SK-N-SH treated with all-trans-retinoic acid at 6 μM for 48 hours (cell line): ENCODE measurements around the gene MPG.

ENCODE experiments used
- ATAC-seq: fragments of 200-7000 bp; cut with Tn5 transposase; 3 replicates; pipeline ENCODE4 v1.9.1; 2020; ENCODE audit warnings: mild to moderate bottlenecking, moderate library complexity
- ARNTL ChIP-seq: fragments of 450-650 bp; formaldehyde crosslinking; IDR thresholded peaks from 2 replicates; pipeline ENCODE4 v1.5.0; 2020; ENCODE audit warnings: low read depth, mild to moderate bottlenecking, moderate library complexity, borderline replicate concordance
- BACH2 ChIP-seq: fragments of 250-450 bp; sonication (Bioruptor Pico); IDR thresholded peaks from 2 replicates; pipeline ENCODE4 v1.9.0; 2021; ENCODE audit warnings: mild to moderate bottlenecking, borderline replicate concordance
- CSDC2 ChIP-seq: fragments of 250-450 bp; sonication (Bioruptor Pico); IDR thresholded peaks from 2 replicates; pipeline ENCODE4 v1.5.0; 2020; ENCODE audit warnings: mild to moderate bottlenecking, moderate library complexity
- ESRRG ChIP-seq: fragments of 250-450 bp; sonication (Bioruptor Pico); IDR thresholded peaks from 2 replicates; pipeline ENCODE4 v1.6.1; 2021; ENCODE audit warnings: mild to moderate bottlenecking
- GLIS3 ChIP-seq: fragments of 250-450 bp; sonication (Bioruptor Pico); IDR thresholded peaks from 2 replicates; pipeline ENCODE4 v1.5.0; 2020; ENCODE audit warnings: mild to moderate bottlenecking, moderate library complexity
- ISL1 ChIP-seq: fragments of 250-450 bp; sonication (Bioruptor Pico); IDR thresholded peaks from 2 replicates; pipeline ENCODE4 v2.1.2; 2022; ENCODE audit warnings: mild to moderate bottlenecking, moderate library complexity
- PATZ1 ChIP-seq: fragments of 250-450 bp; sonication (Bioruptor Pico); IDR thresholded peaks from 2 replicates; pipeline ENCODE4 v1.8.0; 2020; ENCODE audit warnings: mild to moderate bottlenecking, moderate library complexity, borderline replicate concordance
- PPARA ChIP-seq: fragments of 250-450 bp; sonication (Bioruptor Pico); IDR thresholded peaks from 2 replicates; pipeline ENCODE4 v1.5.0; 2020; ENCODE audit warnings: mild to moderate bottlenecking, borderline replicate concordance
- RARB ChIP-seq: fragments of 250-450 bp; sonication (Bioruptor Pico); IDR thresholded peaks from 2 replicates; pipeline ENCODE4 v1.8.0; 2021; ENCODE audit warnings: mild to moderate bottlenecking, moderate library complexity
- SNAI2 ChIP-seq: fragments of 250-450 bp; sonication (Bioruptor Pico); IDR thresholded peaks from 2 replicates; pipeline ENCODE4 v1.5.0; 2020; ENCODE audit warnings: mild to moderate bottlenecking, moderate library complexity
- TCF4 ChIP-seq: fragments of 250-450 bp; sonication (Bioruptor Pico); IDR thresholded peaks from 2 replicates; pipeline ENCODE4 v1.8.0; 2021; ENCODE audit warnings: mild to moderate bottlenecking, moderate library complexity, borderline replicate concordance
- TOX ChIP-seq: fragments of 250-450 bp; sonication (Bioruptor Pico); IDR thresholded peaks from 2 replicates; pipeline ENCODE4 v1.8.0; 2021; ENCODE audit warnings: mild to moderate bottlenecking, moderate library complexity, borderline replicate concordance
- TSHZ2 ChIP-seq: fragments of 250-450 bp; sonication (Bioruptor Pico); IDR thresholded peaks from 2 replicates; pipeline ENCODE4 v1.5.0; 2020; ENCODE audit warnings: mild to moderate bottlenecking, moderate library complexity
- ZC3H10 ChIP-seq: fragments of 250-450 bp; sonication (Bioruptor Pico); IDR thresholded peaks from 2 replicates; pipeline ENCODE4 v1.5.1; 2021; ENCODE audit warnings: mild to moderate bottlenecking, moderate library complexity
- ZFP3 ChIP-seq: fragments of 250-450 bp; sonication (Bioruptor Pico); IDR thresholded peaks from 2 replicates; pipeline ENCODE4 v1.5.0; 2020; ENCODE audit warnings: mild to moderate bottlenecking, moderate library complexity
- ZNF565 ChIP-seq: fragments of 450-650 bp; formaldehyde crosslinking; conservative IDR thresholded peaks from 2 replicates; pipeline ENCODE4 v1.5.0; 2020; ENCODE audit warnings: low read depth, mild to moderate bottlenecking, moderate library complexity
- ZNF70 ChIP-seq: fragments of 450-650 bp; formaldehyde crosslinking; IDR thresholded peaks from 2 replicates; pipeline ENCODE4 v1.5.0; 2020; ENCODE audit warnings: mild to moderate bottlenecking, moderate library complexity
- ZNF8 ChIP-seq: fragments of 450-650 bp; formaldehyde crosslinking; IDR thresholded peaks from 2 replicates; pipeline ENCODE4 v1.5.0; 2020; ENCODE audit warnings: mild to moderate bottlenecking, moderate library complexity
- TF ChIP-seq, protein P1 (sequence below): fragments of 250-450 bp; sonication (Bioruptor Pico); IDR thresholded peaks from 2 replicates; pipeline ENCODE4 v1.5.1; 2020; ENCODE audit warnings: low read depth, mild to moderate bottlenecking, moderate library complexity
- TF ChIP-seq, protein P2 (sequence below): fragments of 250-450 bp; sonication (Bioruptor Pico); IDR thresholded peaks from 2 replicates; pipeline ENCODE4 v1.5.1; 2021; ENCODE audit warnings: mild to moderate bottlenecking, moderate library complexity
- TF ChIP-seq, protein P3 (sequence below): fragments of 250-450 bp; sonication (Bioruptor Pico); IDR thresholded peaks from 2 replicates; pipeline ENCODE4 v1.8.0; 2021; ENCODE audit warnings: low read depth, mild to moderate bottlenecking, moderate library complexity, borderline replicate concordance

Gene MPG

GRCh38 chr16:86483-86952 lies 8.5 kb downstream of the MPG start:
- TF ChIP-seq SNAI2 (CRISPR knock-in tag) (no peak), GLIS3 (CRISPR knock-in tag) (no peak), PPARA (no peak), PATZ1 (CRISPR knock-in tag) (no peak), ISL1 (CRISPR knock-in tag) (no peak), ZFP3 (CRISPR knock-in tag) (no peak)
- no peak for ATAC-seq

- TF ChIP-seq ISL1 (CRISPR knock-in tag) (no peak), TCF4 (CRISPR knock-in tag) (no peak), ARNTL (CRISPR knock-in tag) (no peak), ZNF565 (CRISPR knock-in tag) (no peak), CSDC2 (CRISPR knock-in tag) (no peak), PATZ1 (CRISPR knock-in tag) (no peak), ZNF70 (CRISPR knock-in tag) (no peak), BACH2 (no peak), SNAI2 (CRISPR knock-in tag) (no peak), ZC3H10 (no peak), RARB (CRISPR knock-in tag) (no peak), ZNF8 (no peak), TOX (no peak), ESRRG (CRISPR knock-in tag) (no peak), PPARA (no peak), TSHZ2 (CRISPR knock-in tag) (no peak)
- TF ChIP-seq, protein P1, sequence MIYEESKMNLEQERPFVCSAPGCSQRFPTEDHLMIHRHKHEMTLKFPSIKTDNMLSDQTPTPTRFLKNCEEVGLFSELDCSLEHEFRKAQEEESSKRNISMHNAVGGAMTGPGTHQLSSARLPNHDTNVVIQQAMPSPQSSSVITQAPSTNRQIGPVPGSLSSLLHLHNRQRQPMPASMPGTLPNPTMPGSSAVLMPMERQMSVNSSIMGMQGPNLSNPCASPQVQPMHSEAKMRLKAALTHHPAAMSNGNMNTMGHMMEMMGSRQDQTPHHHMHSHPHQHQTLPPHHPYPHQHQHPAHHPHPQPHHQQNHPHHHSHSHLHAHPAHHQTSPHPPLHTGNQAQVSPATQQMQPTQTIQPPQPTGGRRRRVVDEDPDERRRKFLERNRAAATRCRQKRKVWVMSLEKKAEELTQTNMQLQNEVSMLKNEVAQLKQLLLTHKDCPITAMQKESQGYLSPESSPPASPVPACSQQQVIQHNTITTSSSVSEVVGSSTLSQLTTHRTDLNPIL, result no peak
- TF ChIP-seq, protein P2, sequence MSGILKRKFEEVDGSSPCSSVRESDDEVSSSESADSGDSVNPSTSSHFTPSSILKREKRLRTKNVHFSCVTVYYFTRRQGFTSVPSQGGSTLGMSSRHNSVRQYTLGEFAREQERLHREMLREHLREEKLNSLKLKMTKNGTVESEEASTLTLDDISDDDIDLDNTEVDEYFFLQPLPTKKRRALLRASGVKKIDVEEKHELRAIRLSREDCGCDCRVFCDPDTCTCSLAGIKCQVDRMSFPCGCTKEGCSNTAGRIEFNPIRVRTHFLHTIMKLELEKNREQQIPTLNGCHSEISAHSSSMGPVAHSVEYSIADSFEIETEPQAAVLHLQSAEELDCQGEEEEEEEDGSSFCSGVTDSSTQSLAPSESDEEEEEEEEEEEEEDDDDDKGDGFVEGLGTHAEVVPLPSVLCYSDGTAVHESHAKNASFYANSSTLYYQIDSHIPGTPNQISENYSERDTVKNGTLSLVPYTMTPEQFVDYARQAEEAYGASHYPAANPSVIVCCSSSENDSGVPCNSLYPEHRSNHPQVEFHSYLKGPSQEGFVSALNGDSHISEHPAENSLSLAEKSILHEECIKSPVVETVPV (CRISPR knock-in tag), result no peak
- TF ChIP-seq, protein P3, sequence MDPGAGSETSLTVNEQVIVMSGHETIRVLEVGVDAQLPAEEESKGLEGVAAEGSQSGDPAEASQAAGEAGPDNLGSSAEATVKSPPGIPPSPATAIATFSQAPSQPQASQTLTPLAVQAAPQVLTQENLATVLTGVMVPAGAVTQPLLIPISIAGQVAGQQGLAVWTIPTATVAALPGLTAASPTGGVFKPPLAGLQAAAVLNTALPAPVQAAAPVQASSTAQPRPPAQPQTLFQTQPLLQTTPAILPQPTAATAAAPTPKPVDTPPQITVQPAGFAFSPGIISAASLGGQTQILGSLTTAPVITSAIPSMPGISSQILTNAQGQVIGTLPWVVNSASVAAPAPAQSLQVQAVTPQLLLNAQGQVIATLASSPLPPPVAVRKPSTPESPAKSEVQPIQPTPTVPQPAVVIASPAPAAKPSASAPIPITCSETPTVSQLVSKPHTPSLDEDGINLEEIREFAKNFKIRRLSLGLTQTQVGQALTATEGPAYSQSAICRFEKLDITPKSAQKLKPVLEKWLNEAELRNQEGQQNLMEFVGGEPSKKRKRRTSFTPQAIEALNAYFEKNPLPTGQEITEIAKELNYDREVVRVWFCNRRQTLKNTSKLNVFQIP (CRISPR knock-in tag), result no peak
- ATAC-seq, result no peak
Observed at GRCh38 chr16:88613-89012, 10.6 kb downstream of the MPG start.
